GM10266 (cell line): ENCODE results near the gene TBC1D24.
A peak's percentile ranks its signal among the peaks of the same experiment; 100 is the strongest.
"Not testable (repeated sequence)": the region's sequence is repeated elsewhere in the genome, so short reads cannot be mapped to it uniquely, and the experiment has no call there.

ENCODE experiments used
- DNase-seq: peaks from one replicate; pipeline ENCODE4 v3.0.0; 2012; ENCODE audit errors: extremely low spot score
- TF ChIP-seq, protein P1 (sequence below): IDR thresholded peaks from 2 replicates; pipeline ENCODE4 v1.5.1; 2012; ENCODE audit warnings: mild to moderate bottlenecking, low read depth; ENCODE audit not compliant: control insufficient read depth, insufficient read depth; ENCODE audit errors: missing control alignments

TBC1D24 gene

GRCh38 chr16:2532494-2533141 lies 57.7 kb downstream of the TBC1D24 start:
- peak; percentile 70 for DNase-seq
- TF ChIP-seq, protein P1, sequence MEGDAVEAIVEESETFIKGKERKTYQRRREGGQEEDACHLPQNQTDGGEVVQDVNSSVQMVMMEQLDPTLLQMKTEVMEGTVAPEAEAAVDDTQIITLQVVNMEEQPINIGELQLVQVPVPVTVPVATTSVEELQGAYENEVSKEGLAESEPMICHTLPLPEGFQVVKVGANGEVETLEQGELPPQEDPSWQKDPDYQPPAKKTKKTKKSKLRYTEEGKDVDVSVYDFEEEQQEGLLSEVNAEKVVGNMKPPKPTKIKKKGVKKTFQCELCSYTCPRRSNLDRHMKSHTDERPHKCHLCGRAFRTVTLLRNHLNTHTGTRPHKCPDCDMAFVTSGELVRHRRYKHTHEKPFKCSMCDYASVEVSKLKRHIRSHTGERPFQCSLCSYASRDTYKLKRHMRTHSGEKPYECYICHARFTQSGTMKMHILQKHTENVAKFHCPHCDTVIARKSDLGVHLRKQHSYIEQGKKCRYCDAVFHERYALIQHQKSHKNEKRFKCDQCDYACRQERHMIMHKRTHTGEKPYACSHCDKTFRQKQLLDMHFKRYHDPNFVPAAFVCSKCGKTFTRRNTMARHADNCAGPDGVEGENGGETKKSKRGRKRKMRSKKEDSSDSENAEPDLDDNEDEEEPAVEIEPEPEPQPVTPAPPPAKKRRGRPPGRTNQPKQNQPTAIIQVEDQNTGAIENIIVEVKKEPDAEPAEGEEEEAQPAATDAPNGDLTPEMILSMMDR, result no peak

- DNase-seq, result not testable (repeated sequence)
Observed at GRCh38 chr16:2533142-2533755, 58.3 kb downstream of the TBC1D24 start.

DNA sequence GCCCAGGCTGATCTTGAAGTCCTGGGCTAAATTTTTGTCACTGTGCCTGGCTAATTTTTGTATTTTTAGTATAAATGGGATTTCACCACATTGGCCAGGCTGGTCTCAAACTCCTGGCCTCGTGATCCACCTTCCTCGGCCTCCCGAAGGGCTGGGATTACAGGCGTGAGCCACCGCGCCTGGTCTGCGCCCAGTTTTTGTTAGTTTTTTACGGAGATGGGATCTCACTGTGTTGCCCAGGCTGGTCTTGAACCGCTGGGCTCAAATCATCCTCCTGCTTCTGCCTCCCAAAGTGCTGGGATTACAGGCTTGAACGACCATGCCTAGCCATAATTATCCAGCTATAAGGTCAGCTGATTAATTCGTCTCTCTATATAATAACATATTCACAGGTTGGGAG lies 59.0 kb downstream of the TBC1D24 start:
- DNase-seq, result no peak

DNA sequence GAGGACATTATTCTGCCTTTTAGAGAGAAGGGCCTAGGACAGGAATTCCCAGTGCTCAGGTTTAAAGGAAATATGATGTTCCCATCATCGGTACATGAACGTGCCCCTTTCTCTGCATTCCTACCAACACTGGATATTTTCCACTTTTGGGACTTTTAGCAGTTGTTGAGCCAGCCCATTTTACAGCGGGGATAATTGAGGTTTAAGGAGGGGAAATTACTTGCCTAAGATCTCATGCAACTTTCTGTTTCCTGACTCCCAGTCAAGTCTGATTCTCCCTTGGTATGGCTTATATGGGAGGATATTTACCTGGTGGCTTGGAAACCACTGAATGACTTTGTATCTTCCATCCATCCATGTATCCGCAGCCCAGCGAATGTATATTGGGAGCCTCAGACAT lies 59.4 kb downstream of the TBC1D24 start:
- not testable (repeated sequence) for DNase-seq

More for the DNA sequence above, 59.0 kb downstream of the TBC1D24 start:
- TF ChIP-seq, protein P1, result no peak

DNA sequence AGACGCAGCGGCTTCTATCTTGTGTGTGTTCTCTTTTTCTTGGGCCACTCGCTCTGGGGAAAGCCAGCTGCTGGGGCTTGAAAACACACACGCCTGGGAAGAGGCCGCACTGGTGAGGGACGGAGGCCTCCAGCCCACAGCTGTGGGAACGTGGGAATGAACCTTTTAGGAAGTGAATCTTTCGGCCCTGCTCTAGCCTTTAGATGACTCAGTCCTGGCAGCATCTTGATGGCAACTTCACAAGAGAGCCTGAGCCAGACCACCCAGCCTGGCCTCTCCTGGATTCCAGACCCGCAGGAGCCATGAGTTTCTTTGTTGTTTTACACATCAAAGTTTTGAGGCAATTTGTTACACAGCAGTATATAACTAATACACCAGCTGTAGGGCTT lies 60.7 kb downstream of the TBC1D24 start:
- TF ChIP-seq, protein P1, result no peak
- no peak for DNase-seq

DNA sequence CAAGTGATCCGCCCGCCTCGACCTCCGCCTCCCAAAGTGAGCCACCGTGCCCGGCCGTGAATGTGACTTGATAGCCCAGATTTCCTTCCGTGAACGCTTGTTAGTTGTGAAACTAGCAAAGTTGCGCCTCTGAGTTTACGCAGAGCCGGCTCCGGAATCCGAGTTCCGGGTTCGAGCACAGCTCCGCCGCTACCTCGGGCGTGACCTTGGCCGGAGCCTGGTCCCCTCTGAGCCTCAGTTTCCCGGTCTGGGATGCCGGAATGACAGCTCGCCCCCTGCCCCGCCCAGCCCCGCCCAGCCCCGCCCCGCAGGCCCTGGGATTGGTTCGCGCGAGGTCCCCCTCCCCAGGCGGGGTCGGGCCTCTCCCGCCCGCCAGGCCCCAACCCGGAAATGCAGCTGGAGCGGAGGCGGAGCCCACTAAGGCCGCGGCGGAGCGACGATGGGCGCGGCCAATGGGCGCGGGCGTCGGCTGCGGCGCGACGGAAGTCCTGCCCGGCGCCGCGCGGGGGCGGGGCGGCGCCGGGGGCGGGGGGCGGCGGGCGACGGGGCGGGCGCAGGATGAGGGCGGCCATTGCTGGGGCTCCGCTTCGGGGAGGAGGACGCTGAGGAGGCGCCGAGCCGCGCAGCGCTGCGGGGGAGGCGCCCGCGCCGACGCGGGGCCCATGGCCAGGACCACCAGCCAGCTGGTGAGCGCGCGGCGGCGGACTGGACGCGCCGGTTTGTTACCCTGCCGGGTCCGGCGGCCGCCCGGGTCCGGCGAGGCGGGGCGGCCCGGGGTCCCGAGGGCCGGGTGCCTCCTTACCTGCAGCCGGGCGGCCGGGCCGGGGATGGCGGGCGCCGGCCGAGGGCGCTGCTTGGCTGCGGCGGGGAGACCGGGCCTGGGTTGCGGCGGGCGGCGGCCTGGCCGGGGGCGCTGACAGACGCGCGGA lies 62.8 kb downstream of the TBC1D24 start, which contains the start of gene PDPK1:
PDPK1 (plus strand) TSS at position 571 of the 929 bp plus-strand sequence; CDS start at position 663, 92 bp downstream.
- peak; percentile 98 for DNase-seq
- TF ChIP-seq, protein P1, result no peak

DNA sequence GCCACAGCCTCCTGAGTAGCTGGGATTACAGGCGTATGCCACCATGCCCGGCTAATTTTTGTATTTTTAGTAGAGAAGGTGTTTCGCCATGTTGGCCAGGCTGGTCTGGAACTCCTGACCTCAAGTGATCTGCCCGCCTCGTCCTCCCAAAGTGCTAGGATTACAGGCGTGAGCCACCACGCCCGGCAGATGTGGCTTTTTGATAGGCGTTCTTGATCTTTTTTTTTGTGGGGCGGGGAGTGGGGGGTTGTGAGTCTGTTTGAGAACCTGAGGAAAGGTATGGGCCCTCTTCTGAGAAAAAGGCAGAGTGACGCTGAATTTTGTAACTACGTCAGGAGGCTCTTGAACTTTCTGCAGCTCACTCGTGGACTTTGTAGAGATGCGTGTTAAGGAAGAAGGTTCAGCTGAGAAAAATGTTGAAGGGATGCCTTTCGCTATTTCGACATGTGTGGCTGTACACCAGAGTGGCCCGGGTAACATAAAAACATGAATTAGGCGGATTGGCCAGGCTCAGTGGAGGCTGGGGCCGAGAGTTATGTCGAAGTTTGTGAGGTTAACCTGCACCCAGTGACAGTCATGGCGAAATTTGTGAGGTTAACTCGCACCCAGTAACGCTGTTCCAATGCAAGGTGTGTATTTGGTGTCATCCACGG lies 64.4 kb downstream of the TBC1D24 start:
- DNase-seq, result not testable (repeated sequence)

GRCh38 chr16:2539845-2540458 lies 65.0 kb downstream of the TBC1D24 start:
- TF ChIP-seq, protein P1, result peak; percentile 61

GRCh38 chr16:2540912-2541311 lies 66.0 kb downstream of the TBC1D24 start:
- DNase-seq, result not testable (repeated sequence)

More at GRCh38 chr16:2539845-2540458, 65.0 kb downstream of the TBC1D24 start:
- DNase-seq, result not testable (repeated sequence)

- DNase-seq, result not testable (repeated sequence)
Observed at GRCh38 chr16:2541409-2541808, 66.5 kb downstream of the TBC1D24 start.

GRCh38 chr16:2543771-2544170 lies 68.8 kb downstream of the TBC1D24 start:
- DNase-seq, result not testable (repeated sequence)

DNA sequence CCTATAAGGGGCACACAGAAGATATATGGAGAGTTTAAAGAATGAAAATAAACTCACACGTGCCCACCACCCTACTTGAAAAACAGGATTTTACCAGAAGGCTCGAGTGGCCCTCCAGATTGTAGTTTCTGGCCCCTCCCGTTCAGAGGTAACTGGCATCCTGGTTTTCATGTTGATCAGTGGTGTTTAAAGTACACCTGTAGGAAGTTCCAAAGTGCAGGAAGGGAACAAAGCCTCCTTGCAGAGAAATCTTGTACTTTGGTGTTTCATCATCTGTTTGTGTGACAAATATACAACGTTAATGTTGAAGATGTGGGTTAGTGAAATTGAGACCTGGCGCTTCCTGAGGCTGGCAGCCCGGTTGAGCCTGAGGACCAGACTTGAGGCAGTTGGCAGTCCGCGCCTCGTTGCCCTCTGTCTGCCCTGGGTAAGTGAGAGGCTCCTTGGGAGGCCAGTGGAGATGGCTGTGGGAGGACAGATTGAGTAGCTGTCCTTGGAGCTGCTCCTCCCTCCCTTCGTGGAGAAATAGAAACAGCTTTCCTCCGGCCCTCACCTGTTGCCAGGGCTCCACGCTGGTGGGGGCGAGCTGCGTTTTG lies 75.5 kb downstream of the TBC1D24 start:
- DNase-seq, result not testable (repeated sequence)
